Activated CD8-positive, alpha-beta memory T cell treated with anti-CD3 and anti-CD28 coated beads for 24 hours (primary cell): ENCODE data around the gene ACTG2.
"Not testable (repeated sequence)": the region's sequence is repeated elsewhere in the genome, so short reads cannot be mapped to it uniquely, and the experiment has no call there.

Experiments
- DNase-seq: peaks from one replicate; pipeline ENCODE4 v3.0.0-alpha.2; 2020

The ACTG2 gene

GRCh38 chr2:73937899-73938298 is 45.1 kb downstream of the ACTG2 start:
- no peak for DNase-seq

- no peak for DNase-seq
Measured at GRCh38 chr2:73938718-73939352, 46.0 kb downstream of the ACTG2 start.

- no peak for DNase-seq
Measured at GRCh38 chr2:73939419-73939818, 46.6 kb downstream of the ACTG2 start.

GRCh38 chr2:73940066-73940465 is 47.3 kb downstream of the ACTG2 start:
- not testable (repeated sequence) for DNase-seq

- DNase-seq = no peak
Measured at GRCh38 chr2:73942664-73943063, 49.9 kb downstream of the ACTG2 start.

GRCh38 chr2:73944714-73945113 is 51.9 kb downstream of the ACTG2 start:
- DNase-seq = no peak

GRCh38 chr2:73946215-73946614 is 53.4 kb downstream of the ACTG2 start:
- DNase-seq = no peak

GRCh38 chr2:73946666-73947065 is 53.9 kb downstream of the ACTG2 start:
- DNase-seq = no peak

GRCh38 chr2:73947412-73948018 is 54.7 kb downstream of the ACTG2 start:
- no peak for DNase-seq

- no peak for DNase-seq
Measured at GRCh38 chr2:73949802-73950201, 57.0 kb downstream of the ACTG2 start.

- DNase-seq = no peak
Measured at GRCh38 chr2:73952499-73953446, 60.0 kb downstream of the ACTG2 start.

- DNase-seq = no peak
Measured at GRCh38 chr2:73956218-73956865, 63.5 kb downstream of the ACTG2 start.

GRCh38 chr2:73961274-73961673 is 68.5 kb downstream of the ACTG2 start:
- DNase-seq = no peak

GRCh38 chr2:73961823-73962615 is 69.2 kb downstream of the ACTG2 start:
- no peak for DNase-seq

- DNase-seq = no peak
Measured at GRCh38 chr2:73962798-73963197, 70.0 kb downstream of the ACTG2 start.

- peak; percentile 70 for DNase-seq
Measured at GRCh38 chr2:73963385-73964120, 70.7 kb downstream of the ACTG2 start.

- DNase-seq = no peak
Measured at GRCh38 chr2:73964223-73964622, 71.4 kb downstream of the ACTG2 start.

GRCh38 chr2:73965053-73965452 is 72.2 kb downstream of the ACTG2 start:
- DNase-seq = no peak

- no peak for DNase-seq
Measured at GRCh38 chr2:73968357-73968937, 75.6 kb downstream of the ACTG2 start.

- no peak for DNase-seq
Measured at GRCh38 chr2:73969356-73969755, 76.5 kb downstream of the ACTG2 start.
